Skeletal muscle satellite cell (primary cell): ENCODE data around the gene HOXB3.

Source experiments
- H3K27me3 ChIP-seq: 2 replicates; pipeline ENCODE4 v1.7.0; 2013; ENCODE audit warnings: low read length; ENCODE audit not compliant: control insufficient read depth, insufficient read depth
- H3K36me3 ChIP-seq: 2 replicates; pipeline ENCODE4 v1.7.0; 2013; ENCODE audit warnings: mild to moderate bottlenecking, control low read depth, low read length; ENCODE audit not compliant: insufficient read depth
- H3K4me1 ChIP-seq: 2 replicates; pipeline ENCODE4 v1.7.0; 2013; ENCODE audit warnings: low read length; ENCODE audit not compliant: control insufficient read depth, insufficient read depth
- H3K4me2 ChIP-seq: 2 replicates; pipeline ENCODE4 v1.7.0; 2013; ENCODE audit warnings: mild to moderate bottlenecking, low read length
- H3K4me3 ChIP-seq: 2 replicates; pipeline ENCODE4 v1.7.0; 2013; ENCODE audit warnings: low read length
- H3K9ac ChIP-seq: 2 replicates; pipeline ENCODE4 v1.7.0; 2013; ENCODE audit warnings: mild to moderate bottlenecking, low read depth, low read length, moderate library complexity
- H3K9me3 ChIP-seq: replicated peaks from 2 replicates; pipeline ENCODE4 v1.7.0; 2013; ENCODE audit warnings: mild to moderate bottlenecking, control low read depth, low read length

The HOXB3 gene

DNA sequence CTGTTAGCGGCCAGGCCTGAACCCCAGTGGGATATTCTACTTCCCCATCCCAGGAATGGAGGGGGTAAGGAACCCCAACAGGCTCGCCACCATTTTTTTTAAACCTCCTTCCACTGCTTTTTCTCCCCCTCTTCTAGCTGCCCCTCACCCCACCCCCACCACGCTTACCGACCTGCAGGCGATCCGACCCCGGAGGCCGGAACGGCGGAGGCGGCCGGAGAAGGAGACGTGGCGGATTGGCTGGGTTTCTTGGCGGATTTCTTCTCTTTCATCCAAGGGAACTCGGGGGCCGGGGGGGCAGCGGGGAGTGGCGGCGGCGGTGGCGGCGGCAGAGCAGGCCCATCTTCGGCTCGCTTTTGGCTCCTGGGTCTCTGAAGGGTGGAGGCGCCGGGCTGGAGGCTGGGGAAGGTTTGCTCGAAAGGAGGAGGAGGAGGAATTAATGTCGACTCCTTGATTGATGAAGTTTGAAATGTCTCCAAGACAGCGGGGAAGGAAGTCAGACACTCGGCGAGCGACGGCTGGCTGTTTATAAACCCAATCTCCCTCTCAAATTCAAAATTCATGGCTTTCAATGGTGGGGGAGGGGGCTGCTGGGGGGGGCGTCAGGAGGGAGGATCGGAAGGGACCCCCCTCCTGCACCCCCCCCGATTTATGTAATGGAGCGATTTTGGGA is 45.6 kb downstream of the HOXB3 start:
- H3K27me3 ChIP-seq, result no peaks in the 10 kb centered on the region

GRCh38 chr17:48543854-48544348 is 46.1 kb downstream of the HOXB3 start:
- peak overlapping the region; percentile 99 for H3K9ac ChIP-seq
- peak overlapping the region; percentile 94 for H3K4me3 ChIP-seq
- no peaks in the 10 kb centered on the region for H3K27me3 ChIP-seq
- H3K4me2 ChIP-seq, result peak overlapping the region; percentile 97
- peaks cover 14% of the 10 kb centered on the region for H3K36me3 ChIP-seq
- H3K9me3 ChIP-seq, result no peaks in the 10 kb centered on the region
- H3K4me1 ChIP-seq, result peaks cover 62% of the 10 kb centered on the region

More for the DNA sequence above, 45.6 kb downstream of the HOXB3 start:
- peak overlapping the region; percentile 99 for H3K9ac ChIP-seq
- H3K9me3 ChIP-seq, result no peaks in the 10 kb centered on the region
- H3K4me2 ChIP-seq, result peak overlapping the region; percentile 97
- peaks cover 58% of the 10 kb centered on the region for H3K4me1 ChIP-seq
- H3K36me3 ChIP-seq, result peaks cover 14% of the 10 kb centered on the region
- peak overlapping the region; percentile 94 for H3K4me3 ChIP-seq

- Histone ChIP-seq H3K4me1 (peaks cover 59% of the 10 kb centered on the region), H3K27me3 (no peaks in the 10 kb centered on the region), H3K9ac (peak overlapping the region; percentile 99), H3K4me2 (peak overlapping the region; percentile 97), H3K4me3 (peak overlapping the region; percentile 94), H3K36me3 (peaks cover 14% of the 10 kb centered on the region), H3K9me3 (no peaks in the 10 kb centered on the region)
Measured at GRCh38 chr17:48543107-48543853, 46.8 kb downstream of the HOXB3 start.

DNA sequence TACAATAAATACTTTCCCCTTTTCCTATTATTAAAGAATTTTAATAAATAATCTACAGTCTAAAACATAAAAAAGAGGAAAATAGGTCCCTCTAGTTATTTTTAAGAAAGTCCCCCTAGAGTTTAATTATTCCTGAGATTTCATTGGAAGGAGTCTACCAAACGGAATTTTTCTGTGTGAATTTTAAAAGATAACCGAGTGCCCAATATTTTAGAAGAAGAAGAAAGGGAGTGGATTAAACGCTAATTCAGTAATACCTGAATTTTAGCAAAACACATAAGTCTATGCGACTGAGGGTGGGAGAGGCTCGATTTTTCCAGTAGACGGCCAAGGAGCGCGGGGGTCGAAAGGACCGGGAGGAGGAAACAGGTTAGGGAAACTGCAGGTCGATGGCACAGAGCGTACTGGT is 47.3 kb downstream of the HOXB3 start:
- Histone ChIP-seq H3K4me2 (peak overlapping the region; percentile 97), H3K36me3 (peaks cover 14% of the 10 kb centered on the region), H3K27me3 (no peaks in the 10 kb centered on the region), H3K4me1 (peaks cover 55% of the 10 kb centered on the region), H3K9me3 (no peaks in the 10 kb centered on the region), H3K4me3 (peak overlapping the region; percentile 94), H3K9ac (peak overlapping the region; percentile 99)

DNA sequence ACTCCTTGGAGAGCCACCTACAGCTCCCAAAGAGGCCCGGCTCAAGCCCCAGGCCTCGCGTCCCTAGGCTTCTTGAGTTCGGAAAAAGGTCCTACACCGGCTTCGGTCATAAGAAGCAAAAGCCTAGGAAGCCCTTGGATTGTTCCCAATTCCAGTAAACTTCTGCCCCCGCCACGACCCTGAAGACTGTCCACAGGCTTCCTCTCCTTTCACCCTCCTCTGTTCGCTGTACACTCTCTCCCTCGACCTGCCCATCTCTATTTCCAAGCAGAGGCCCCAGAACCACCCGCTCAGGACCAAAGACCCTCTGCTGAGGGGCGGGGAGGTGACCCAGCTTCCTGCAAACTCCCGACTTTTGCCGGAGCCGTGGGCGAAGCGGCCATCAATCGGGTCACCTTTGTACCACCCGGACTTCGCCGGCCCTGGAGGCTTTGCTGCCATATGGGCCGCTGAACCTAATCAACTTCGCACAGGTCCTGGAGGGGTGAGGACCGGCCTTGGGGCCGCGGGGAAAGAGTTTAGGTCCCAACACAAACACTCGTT is 47.9 kb downstream of the HOXB3 start:
- Histone ChIP-seq H3K27me3 (no peaks in the 10 kb centered on the region), H3K4me2 (peak overlapping the region; percentile 97), H3K36me3 (peaks cover 14% of the 10 kb centered on the region), H3K9ac (peak overlapping the region; percentile 99), H3K4me1 (peaks cover 54% of the 10 kb centered on the region), H3K4me3 (peak overlapping the region; percentile 94), H3K9me3 (no peaks in the 10 kb centered on the region)

DNA sequence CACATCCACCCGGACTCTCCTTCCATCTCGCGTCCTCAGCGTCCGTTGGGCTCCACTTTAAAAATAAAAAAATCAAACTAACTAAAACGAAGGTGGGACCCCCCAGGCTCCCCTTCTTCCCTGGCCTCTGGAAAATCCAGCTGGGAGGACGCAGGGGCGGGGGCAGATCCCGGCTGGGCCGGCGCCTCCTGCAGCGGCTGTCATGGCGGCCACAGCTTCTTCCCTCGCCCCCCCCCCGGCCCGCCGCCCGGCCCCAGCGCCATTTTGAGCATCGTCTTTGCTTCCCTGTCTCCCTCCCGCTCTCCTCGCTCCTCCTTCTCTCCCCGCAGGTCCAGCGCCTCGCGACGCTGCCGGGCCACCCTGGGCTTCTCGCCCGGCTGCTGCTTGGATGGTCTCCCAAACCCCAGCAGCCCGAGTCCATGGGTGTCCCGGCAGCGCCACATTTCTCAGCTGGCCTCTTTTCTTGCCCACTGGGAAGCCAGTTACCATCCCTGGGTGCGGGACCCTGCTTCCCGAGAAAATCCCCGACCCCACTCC is 48.4 kb downstream of the HOXB3 start:
- Histone ChIP-seq H3K9me3 (no peaks in the 10 kb centered on the region), H3K4me1 (peaks cover 51% of the 10 kb centered on the region), H3K4me3 (peak overlapping the region; percentile 94), H3K4me2 (peak overlapping the region; percentile 97), H3K9ac (peak overlapping the region; percentile 99), H3K27me3 (no peaks in the 10 kb centered on the region), H3K36me3 (peaks cover 14% of the 10 kb centered on the region)

DNA sequence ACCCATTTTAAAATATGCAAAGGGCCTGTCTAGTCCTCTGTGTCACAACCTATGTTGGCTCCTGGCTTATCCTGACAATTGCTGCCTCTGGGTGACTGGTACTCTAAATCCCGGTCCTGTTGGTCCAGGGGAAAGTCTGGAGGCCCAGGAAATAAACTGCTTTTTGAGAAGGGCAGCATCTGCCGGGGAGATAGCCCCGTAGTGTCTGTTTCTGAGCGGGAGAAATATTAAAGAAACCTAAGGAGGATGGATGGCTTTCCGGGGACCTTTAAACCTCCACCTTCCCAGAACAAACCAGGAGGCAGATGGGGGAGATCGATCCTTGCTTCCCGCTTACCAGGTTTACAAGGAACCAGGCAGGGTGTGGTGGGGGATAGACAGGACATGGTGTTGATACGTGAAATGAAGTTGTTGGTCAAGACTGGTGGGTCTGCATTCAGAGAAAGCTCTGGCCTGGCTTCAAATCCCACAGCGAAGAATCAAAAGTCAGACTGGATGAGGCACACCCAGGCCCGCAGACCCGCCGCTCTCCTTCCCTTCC is 48.9 kb downstream of the HOXB3 start:
- peak overlapping the region; percentile 99 for H3K9ac ChIP-seq
- no peaks in the 10 kb centered on the region for H3K27me3 ChIP-seq
- H3K36me3 ChIP-seq, result peaks cover 14% of the 10 kb centered on the region
- peak overlapping the region; percentile 94 for H3K4me3 ChIP-seq
- H3K4me2 ChIP-seq, result peak overlapping the region; percentile 97
- peaks cover 51% of the 10 kb centered on the region for H3K4me1 ChIP-seq
- no peaks in the 10 kb centered on the region for H3K9me3 ChIP-seq

- Histone ChIP-seq H3K36me3 (peaks cover 14% of the 10 kb centered on the region), H3K9me3 (no peaks in the 10 kb centered on the region), H3K9ac (peak overlapping the region; percentile 99)
Measured at GRCh38 chr17:48540213-48540612, 49.8 kb downstream of the HOXB3 start.

GRCh38 chr17:48539177-48539576 is 50.9 kb downstream of the HOXB3 start:
- Histone ChIP-seq H3K27me3 (no peaks in the 10 kb centered on the region), H3K9me3 (no peaks in the 10 kb centered on the region), H3K4me2 (peak overlapping the region; percentile 27), H3K4me1 (peaks cover 41% of the 10 kb centered on the region), H3K9ac (peak overlapping the region; percentile 13), H3K36me3 (peaks cover 14% of the 10 kb centered on the region), H3K4me3 (no peak overlapping the region)

More at GRCh38 chr17:48540213-48540612, 49.8 kb downstream of the HOXB3 start:
- peaks cover 44% of the 10 kb centered on the region for H3K4me1 ChIP-seq
- H3K27me3 ChIP-seq, result no peaks in the 10 kb centered on the region
- H3K4me3 ChIP-seq, result no peak overlapping the region
- peak overlapping the region; percentile 97 for H3K4me2 ChIP-seq

GRCh38 chr17:48537316-48537715 is 52.7 kb downstream of the HOXB3 start:
- no peak overlapping the region for H3K4me2 ChIP-seq
- no peaks in the 10 kb centered on the region for H3K9me3 ChIP-seq
- H3K36me3 ChIP-seq, result peaks cover 5% of the 10 kb centered on the region
- H3K9ac ChIP-seq, result peak overlapping the region; percentile 42
- no peaks in the 10 kb centered on the region for H3K27me3 ChIP-seq
- no peak overlapping the region for H3K4me3 ChIP-seq
- peaks cover 41% of the 10 kb centered on the region for H3K4me1 ChIP-seq
